CD4-positive, alpha-beta T cell (primary cell): ENCODE measurements around the gene GJA9. TPM values are rescaled to one million over a fixed set of nuclear protein-coding genes. Genes with fewer than 3 reads are reported as not detected.

Source experiments
- ATAC-seq: fragments of 200-7000 bp; cut with Tn5 transposase; one replicate; pipeline ENCODE4 v1.10.0; 2022; ENCODE audit warnings: mild to moderate bottlenecking; ENCODE audit not compliant: poor library complexity
- CTCF ChIA-PET: fragments of 350-600 bp; sonication (Branson Sonifier 250); formaldehyde crosslinking; loops from one replicate; lab custom pipeline; 2021; ENCODE audit warnings: antibody characterized with exemption, inconsistent platforms; lab: Charles Lee
- POLR2A ChIA-PET: fragments of 350-600 bp; sonication (Branson Sonifier 250); formaldehyde crosslinking; loops from one replicate; lab custom pipeline; 2021; ENCODE audit warnings: antibody characterized with exemption, inconsistent platforms; lab: Charles Lee
- DNase-seq, 14 experiments: peaks; one replicate each; pipeline ENCODE4 v3.0.0-alpha.2; 2013 to 2020; ENCODE audit warnings: mixed read lengths in 2 of 14
- H3K27ac ChIP-seq, 2 donors: one replicate each; pipeline versions ENCODE4 v1.5.1 to v1.7.0; 2013; ENCODE audit warnings: low read length in 2 of 2, low read depth in 1 of 2, mild to moderate bottlenecking in 1 of 2
- H3K27me3 ChIP-seq, 2 experiments: 1 replicate in 1 of 2; 2 replicates in 1 of 2; pipeline versions ENCODE4 v1.6.1 to v1.7.0; 2013; ENCODE audit warnings: low read length in 2 of 2, control low read depth in 1 of 2, mild to moderate bottlenecking in 1 of 2, moderate library complexity in 1 of 2; ENCODE audit not compliant: insufficient read depth in 2 of 2, control insufficient read depth in 1 of 2
- H3K36me3 ChIP-seq: one replicate; pipeline ENCODE4 v1.6.1; 2013; ENCODE audit warnings: low read length, control low read depth; ENCODE audit not compliant: insufficient read depth
- H3K4me1 ChIP-seq: one replicate; pipeline ENCODE4 v1.6.1; 2013; ENCODE audit warnings: low read length, control low read depth; ENCODE audit not compliant: insufficient read depth
- H3K4me3 ChIP-seq: one replicate; pipeline ENCODE4 v1.5.1; 2013; ENCODE audit warnings: mild to moderate bottlenecking, low read length, moderate library complexity
- H3K9me3 ChIP-seq, 2 experiments: 1 replicate in 1 of 2; 2 replicates in 1 of 2; pipeline versions ENCODE4 v1.6.1 to v1.7.0; 2013; ENCODE audit warnings: low read length in 2 of 2, mild to moderate bottlenecking in 2 of 2, control low read depth in 1 of 2, moderate library complexity in 1 of 2; ENCODE audit not compliant: control insufficient read depth in 1 of 2, insufficient read depth in 1 of 2
- H3K27ac Mint-ChIP-seq: one replicate; pipeline ENCODE4 v1.8.0; 2020; ENCODE audit warnings: mixed read lengths
- H3K27me3 Mint-ChIP-seq: one replicate; pipeline ENCODE4 v1.8.0; 2021; ENCODE audit warnings: mixed read lengths
- H3K36me3 Mint-ChIP-seq: one replicate; pipeline ENCODE4 v1.8.0; 2021; ENCODE audit warnings: low read depth, mixed read lengths
- H3K4me1 Mint-ChIP-seq: one replicate; pipeline ENCODE4 v1.8.0; 2021; ENCODE audit warnings: low read depth, mixed read lengths
- H3K4me3 Mint-ChIP-seq: one replicate; pipeline ENCODE4 v1.8.0; 2020; ENCODE audit warnings: mild to moderate bottlenecking, mixed read lengths
- H3K9me3 Mint-ChIP-seq: one replicate; pipeline ENCODE4 v1.8.0; 2020; ENCODE audit warnings: mixed read lengths
- CTCF ChIP-seq: fragments of 200-600 bp; IDR thresholded peaks from one replicate; pipeline ENCODE4 v1.8.0; 2022; ENCODE audit warnings: antibody characterized with exemption, mild to moderate bottlenecking
- intact Hi-C, 2 experiments: fragments of 100-400 bp; cut with DNase I in 1 of 2; cut with micrococcal nuclease in 1 of 2; formaldehyde crosslinking; loops; one replicate each; pipeline versions ENCODE4 v1.15.1 to v1.9.0; 2023 to 2025; cut with DNase I, micrococcal nuclease
- polyA plus RNA-seq, 2 donors: library from polyadenylated mRNA; unstranded; fragments of 120-200 nt; gene quantifications; one replicate each; pipeline ENCODE4 v1.2.1, GENCODE V29; 2013
- total RNA-seq, 174 experiments: library from RNA in 2 of 174; stranded (reverse) in 2 of 174; gene quantifications; one replicate each; pipeline ENCODE4 v1.2.3 and lab custom pipeline; 2021 to 2026

Gene GJA9
- total RNA-seq (not detected), total RNA-seq (lab: John Stamatoyannopoulos, UW) (0 reads per million in 172 experiments)
- 0.04 TPM for polyA plus RNA-seq (2013, experiment 1 of 2)
- polyA plus RNA-seq (2013, experiment 2 of 2) = 0.04 TPM

- DNase-seq (no peak), ATAC-seq (no peak)
- no peak for TF ChIP-seq CTCF
- Histone ChIP-seq H3K27me3 (no peaks in the 10 kb centered on the region), H3K27ac (no peak within 1 kb of the TSS), H3K9me3 (no peaks in the 10 kb centered on the region), H3K4me1 (no peaks in the 10 kb centered on the region), H3K4me3 (no peak within 1 kb of the TSS), H3K36me3 (no peaks in the 10 kb centered on the region)
- POLR2A ChIA-PET = interaction anchor here (0.6 to 1.2 kb wide), 2 partner anchors 18 to 211 kb away, joined by 3 to 4 read pairs; no protein-coding TSS in a partner anchor
- Mint-ChIP-seq H3K4me3 (no peak within 1 kb of the TSS), H3K9me3 (no peaks in the 10 kb centered on the region), H3K27me3 (no peaks in the 10 kb centered on the region), H3K27ac (no peak within 1 kb of the TSS), H3K4me1 (no peaks in the 10 kb centered on the region), H3K36me3 (no peaks in the 10 kb centered on the region)
- CTCF ChIA-PET = interaction anchor here (1.0 to 1.3 kb wide), 3 partner anchors 11 to 211 kb away, joined by 3 read pairs; no protein-coding TSS in a partner anchor
- intact Hi-C loops = no loop called here
Measured at GRCh38 chr1:38881487-38881886, at the start of gene GJA9. TSS of gene GJA9 (minus strand) at chr1:38881587. CDS start at chr1:38876098, 5,489 bp downstream.

GRCh38 chr1:38929476-38929875 is 48.1 kb upstream of the GJA9 start:
- ATAC-seq = no peak
- H3K36me3 Mint-ChIP-seq = no peaks in the 10 kb centered on the region
- CTCF ChIA-PET = no interaction called here

GRCh38 chr1:38929054-38929453 is 47.7 kb upstream of the GJA9 start:
- ChIA-PET CTCF (no interaction called here), POLR2A (no interaction called here)
- ATAC-seq (no peak), DNase-seq (no peak)
- Mint-ChIP-seq H3K27me3 (no peaks in the 10 kb centered on the region), H3K4me3 (no peak overlapping the region), H3K9me3 (no peaks in the 10 kb centered on the region), H3K36me3 (no peaks in the 10 kb centered on the region), H3K4me1 (no peaks in the 10 kb centered on the region), H3K27ac (no peak overlapping the region)
- Histone ChIP-seq H3K4me3 (no peak overlapping the region), H3K9me3 (no peaks in the 10 kb centered on the region), H3K27ac (no peak overlapping the region), H3K27me3 (no peaks in the 10 kb centered on the region), H3K36me3 (no peaks in the 10 kb centered on the region), H3K4me1 (peaks cover 3% of the 10 kb centered on the region)
- intact Hi-C loops = no loop called here
- TF ChIP-seq CTCF = no peak

More at GRCh38 chr1:38929476-38929875, 48.1 kb upstream of the GJA9 start:
- intact Hi-C loops = no loop called here
- no peak overlapping the region for H3K27ac ChIP-seq
- no peak for TF ChIP-seq CTCF
- H3K27ac Mint-ChIP-seq = no peak overlapping the region
- H3K27me3 ChIP-seq = no peaks in the 10 kb centered on the region
- no peak for DNase-seq
- H3K4me3 ChIP-seq = no peak overlapping the region
- no peaks in the 10 kb centered on the region for H3K9me3 ChIP-seq
- H3K4me1 Mint-ChIP-seq = no peaks in the 10 kb centered on the region
- no peaks in the 10 kb centered on the region for H3K9me3 Mint-ChIP-seq
- no peaks in the 10 kb centered on the region for H3K36me3 ChIP-seq
- peaks cover 3% of the 10 kb centered on the region for H3K4me1 ChIP-seq
- POLR2A ChIA-PET = no interaction called here
- H3K4me3 Mint-ChIP-seq = no peak overlapping the region
- no peaks in the 10 kb centered on the region for H3K27me3 Mint-ChIP-seq
